HG02759 (cell line): ENCODE results near the gene PSRC1.
A peak's percentile ranks its signal among the peaks of the same experiment; 100 is the strongest.
"Not testable (repeated sequence)": the region's sequence is repeated elsewhere in the genome, so short reads cannot be mapped to it uniquely, and the experiment has no call there.

ENCODE experiments used
- ATAC-seq: cut with Tn5 transposase; IDR thresholded peaks from one replicate; pipeline ENCODE4 v1.9.1; 2021; ENCODE audit warnings: mild to moderate bottlenecking, moderate library complexity; ENCODE audit not compliant: unreplicated experiment

Gene PSRC1

DNA sequence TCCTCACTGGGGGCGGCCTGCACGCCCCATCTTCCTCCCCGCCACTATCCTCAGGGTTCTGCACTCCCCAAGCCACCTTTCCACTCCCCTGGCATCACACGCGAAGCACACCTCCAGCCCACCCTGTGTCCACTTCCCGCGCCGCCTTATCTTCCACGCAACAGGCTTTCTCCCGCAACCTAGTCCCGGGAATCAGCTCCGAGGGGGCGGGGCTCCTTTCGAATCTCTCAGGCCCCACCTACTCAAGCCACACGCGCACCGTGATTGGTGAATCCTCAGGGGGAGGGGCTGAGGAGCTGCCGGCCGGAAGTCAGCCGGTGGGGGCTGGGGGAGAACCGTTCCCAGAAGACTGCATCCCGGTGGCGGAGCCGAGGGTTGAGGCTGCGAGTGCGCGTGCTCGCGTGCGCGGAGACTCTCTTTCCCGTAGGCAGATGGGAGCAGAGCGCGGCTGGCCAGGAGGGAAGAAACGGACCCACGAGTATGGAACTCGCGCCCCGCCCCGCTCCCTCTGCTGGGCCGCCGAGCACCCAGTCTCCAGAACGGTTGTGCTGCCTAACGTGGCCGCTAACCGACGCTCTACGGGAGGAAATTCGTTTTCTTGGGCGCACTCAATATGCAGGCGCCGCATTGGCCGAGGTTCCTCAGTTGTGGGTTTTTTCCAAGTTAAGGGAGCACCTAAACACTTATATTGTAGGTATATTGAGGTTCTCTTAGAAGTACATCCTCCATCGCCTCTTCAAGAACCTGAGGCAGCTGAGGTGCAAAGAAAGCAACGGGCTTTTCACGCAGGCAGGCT, at the start of gene PSRC1:
Gene PSRC1 (minus strand): TSS at position 194 of the 796 bp plus-strand sequence.
- ATAC-seq = peak; percentile 97

DNA sequence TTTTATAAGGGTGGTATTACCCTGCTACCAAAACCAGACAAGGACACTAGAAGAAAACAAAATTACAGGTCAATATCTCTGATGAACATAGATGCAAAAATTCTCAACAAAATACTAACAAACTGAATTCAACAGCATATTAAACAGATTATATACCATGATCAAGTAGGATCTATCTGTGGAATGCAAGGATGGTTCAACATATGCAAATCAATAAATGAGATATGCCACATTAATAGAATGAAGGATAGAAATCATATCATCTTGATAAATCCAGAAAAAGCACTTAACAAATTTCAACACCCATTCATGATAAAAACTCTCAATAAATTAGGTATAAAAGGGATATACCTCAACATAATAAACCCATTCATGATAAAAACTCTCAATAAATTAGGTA, 48.2 kb upstream of the PSRC1 start:
- ATAC-seq = no peak

DNA sequence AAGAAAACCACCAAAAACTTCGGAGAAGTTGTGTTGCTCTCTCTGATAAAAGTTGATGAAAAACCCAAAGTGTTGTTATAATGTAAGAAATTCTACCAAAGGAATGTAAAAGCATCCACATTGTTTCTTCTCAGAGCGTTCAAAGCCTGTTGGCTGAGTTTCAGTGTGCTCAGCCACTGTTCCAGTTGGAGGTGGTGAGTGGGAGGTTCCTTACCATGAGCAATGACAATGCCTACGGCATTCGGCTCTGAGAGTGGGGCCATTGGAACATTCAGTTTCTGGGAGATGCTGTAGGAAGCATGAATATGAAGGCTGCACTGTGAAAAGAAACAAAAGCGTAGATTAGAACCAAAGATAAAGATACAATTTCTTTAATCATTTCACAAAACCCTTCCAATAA, 44.3 kb upstream of the PSRC1 start:
- no peak for ATAC-seq

DNA sequence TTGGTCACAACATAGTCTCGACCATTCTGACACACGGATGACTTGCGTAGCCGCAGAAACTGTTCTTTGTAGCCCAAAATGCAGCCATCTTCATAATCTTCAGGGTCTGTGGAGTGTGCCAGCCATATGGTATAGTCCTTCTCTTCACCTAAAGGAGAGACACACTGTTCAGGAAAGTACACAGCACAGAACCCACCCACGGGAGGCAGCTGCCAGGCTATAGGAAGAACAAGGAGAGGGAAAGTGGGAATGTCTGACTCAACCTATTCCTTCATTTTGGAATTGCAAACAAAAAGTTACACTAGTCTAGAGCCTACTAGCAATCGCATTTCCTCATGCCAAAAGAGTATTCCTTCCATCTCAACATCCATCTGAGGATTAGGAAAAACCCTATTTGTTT, 40.0 kb upstream of the PSRC1 start:
- ATAC-seq = no peak

DNA sequence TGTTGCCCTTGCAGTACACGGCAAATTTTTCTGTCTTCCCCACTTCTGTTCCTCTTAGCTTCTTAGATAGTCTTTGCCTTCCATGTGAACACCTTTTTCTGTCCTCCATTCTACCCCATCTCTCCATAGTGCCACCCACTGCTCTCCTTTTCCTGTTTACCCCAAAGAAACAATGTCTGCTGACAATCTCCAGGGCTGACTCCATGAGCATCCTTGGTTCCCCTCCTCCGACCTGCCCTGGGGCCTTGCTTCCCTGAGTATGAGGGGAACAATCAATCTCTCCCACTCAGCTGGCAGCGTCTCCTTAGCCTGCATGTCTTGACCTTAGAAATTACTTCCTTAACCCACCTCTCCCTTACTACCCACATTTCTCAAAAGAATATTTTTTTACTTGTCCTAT, 36.2 kb upstream of the PSRC1 start:
- ATAC-seq = no peak

DNA sequence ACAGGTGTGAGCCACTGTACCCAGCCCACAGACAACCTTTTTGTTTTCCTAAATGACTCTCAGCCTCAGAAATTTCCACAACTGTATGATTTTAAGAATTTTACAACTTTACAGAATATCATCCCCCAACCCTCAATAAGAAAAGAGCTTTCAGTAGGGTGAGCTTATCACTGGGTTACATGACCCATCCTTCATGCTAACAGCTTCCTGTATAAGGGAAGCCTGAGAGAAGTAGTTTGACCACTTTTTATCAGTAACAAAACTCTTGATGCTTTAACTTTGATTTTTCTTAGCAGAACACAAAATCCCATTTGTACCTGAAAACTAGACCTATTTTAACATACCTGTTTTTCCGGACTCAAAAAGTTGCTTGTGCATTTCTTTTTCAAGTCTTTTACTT, 33.6 kb upstream of the PSRC1 start:
- no peak for ATAC-seq

DNA sequence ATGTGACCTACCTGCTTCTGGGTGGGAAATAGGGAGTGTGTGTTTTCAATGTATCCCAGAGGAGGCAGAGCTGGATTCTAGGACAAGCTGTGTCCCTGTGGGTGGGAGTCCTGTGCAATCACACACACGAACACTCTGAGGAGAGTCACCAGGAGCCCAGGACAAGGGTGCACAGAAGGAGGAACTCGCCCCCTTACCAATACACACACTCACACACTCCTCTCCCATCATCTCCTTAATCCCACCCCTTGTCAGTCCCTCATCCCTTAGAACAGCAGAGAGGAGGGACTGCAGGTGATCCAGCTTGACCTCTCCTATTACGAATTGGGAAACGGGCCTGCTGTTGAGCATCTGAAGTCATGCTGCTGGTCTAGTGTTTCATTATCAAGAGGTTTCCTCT, 32.3 kb upstream of the PSRC1 start:
- no peak for ATAC-seq

DNA sequence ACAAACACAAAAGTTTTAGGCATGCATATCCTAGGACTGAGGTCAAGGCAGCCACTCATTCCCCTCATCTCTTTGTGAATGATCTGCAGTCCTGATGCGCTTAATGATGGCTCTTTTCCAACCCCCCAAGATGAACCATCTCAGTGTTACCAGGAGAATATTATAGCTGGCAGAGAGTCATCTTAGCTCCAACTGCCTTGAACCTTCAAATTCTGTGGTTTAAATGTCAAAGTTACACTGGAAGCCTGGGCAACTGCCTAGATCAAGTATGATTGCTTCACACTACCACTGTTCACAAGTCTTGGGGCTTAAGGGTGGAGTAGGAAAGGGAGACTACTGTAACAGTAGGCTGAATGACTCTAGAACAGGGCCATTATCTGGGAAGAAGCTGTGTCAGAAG, 31.9 kb upstream of the PSRC1 start:
- no peak for ATAC-seq

DNA sequence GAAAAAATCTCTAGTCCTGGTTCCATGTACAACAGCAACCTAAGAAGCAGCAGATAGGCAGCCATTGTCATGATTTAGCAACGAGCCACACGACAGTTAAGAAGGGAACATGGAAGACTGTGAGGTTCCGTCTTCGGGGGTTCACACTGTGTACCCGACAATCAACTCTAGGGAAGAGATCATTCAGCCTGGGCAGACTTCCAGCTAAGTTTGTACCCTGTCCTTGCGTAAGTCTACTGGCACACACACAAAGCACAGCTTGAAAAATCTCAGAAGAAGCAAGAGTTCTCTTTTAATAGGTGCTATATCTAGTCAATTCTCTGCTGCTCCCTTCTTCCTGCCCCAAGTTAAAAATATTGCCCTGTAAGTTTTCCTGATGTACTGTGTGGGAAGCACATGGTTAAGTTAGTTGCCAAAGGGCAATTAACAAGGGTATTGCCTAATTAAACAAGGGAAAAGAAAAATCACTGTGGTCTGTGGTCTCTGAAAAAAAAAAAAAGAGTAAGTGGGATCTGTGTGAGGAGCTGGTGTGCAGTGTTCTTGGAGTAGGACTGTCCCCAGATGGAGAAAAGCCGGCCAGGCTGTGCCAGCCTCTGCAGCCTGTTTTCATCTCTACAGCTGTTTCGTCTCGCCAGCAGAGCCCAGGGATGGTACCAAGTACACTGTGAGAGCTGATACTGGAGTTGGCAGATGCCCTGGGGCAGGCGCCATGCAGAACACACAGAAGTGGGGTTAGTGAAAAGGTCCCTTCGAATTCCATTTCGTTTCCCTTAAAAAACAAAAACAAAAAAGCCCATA, 30.2 kb upstream of the PSRC1 start:
- ATAC-seq = no peak

DNA sequence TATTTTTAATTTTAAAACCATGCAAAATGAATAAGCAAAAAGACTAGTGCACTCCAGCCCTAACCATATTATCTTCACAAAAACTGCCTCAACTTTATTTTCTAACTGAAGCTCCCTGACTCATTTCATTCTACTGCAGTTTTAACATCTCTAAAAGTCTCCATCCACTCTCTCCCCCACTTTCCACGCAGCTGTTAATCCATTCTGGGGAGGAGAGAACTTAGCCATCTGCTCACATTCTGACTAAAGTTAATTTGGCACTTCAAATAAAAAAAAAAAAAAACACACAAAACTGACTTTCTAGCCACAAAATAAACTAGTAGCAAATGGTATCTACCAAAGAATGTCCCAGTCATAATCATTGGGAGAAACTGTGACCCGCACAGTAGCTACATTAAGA, 29.3 kb upstream of the PSRC1 start:
- ATAC-seq = no peak

DNA sequence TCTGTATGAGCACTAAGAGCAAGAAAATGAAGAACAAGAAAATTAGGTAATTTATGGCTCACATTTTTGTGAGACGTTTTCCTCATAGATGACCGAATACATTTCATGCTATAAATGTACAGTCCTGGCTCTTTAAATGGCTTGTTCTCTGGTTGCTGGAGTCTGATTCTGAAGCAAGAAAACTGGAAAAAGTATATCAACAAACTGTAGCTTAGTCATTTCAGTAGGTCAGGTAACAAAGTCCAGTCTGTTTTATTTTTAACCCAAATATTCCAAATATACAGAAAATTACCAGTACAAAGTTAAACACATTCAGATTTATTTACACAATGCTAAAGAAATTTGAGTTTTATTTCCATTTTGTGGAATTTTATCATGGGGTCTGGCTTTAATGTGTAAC, 26.4 kb upstream of the PSRC1 start:
- no peak for ATAC-seq

DNA sequence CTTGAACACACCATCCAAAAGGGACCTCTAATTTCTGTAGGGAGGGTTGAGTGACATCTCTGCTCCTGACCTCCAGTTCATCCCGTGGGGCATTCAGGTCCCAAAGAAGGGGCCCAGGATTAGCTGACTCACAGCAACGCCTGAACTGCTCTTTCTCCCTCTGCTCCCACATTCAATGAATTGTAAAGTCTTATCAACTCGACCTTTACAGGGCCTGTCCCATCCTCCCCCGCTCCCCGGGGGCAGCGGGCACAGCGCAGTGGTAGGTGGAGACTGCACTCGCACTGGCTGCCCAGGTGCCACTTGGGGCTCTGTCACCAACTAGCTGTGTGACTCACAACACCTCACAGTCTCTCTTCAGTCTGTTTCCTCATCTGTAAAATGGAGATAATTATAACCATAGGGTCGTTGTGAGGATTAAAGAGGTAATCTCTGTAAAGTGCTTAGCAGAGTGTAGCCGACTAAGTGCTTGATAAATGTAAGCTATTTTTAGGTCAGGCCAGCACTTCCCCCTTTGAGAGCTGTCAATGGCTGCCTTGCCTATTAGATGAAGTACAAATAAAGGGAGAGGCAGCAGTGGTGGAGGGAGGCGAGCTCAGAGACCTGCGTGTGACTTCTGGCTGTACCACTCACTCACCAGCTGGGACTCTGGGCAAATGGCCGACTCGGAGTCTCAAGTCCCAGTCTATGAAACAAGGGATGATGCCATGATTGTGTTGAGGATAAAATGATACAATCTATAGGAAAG, 24.5 kb upstream of the PSRC1 start:
- ATAC-seq = no peak

DNA sequence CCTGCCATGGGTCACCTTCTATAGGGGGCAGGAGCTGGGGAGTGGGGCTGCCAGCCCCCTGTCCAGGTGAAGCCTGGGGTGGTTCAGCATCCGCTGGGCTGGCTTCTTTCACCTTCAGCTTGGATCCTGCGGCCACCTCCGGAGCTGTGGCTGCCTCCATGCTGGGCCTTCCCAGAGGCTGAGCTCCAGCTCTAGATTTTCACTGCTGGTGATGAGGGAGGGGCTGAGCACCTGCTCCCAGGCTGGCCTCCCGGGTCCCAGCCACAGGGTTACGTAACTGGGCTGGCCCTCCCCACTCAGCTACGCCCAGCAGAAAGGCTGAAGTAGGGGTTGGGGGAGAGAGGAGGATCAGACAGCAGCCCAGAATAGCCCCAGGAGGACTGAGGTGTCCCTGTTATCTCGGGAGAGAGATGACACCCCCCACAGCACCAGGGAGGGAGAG, 23.9 kb upstream of the PSRC1 start, which contains the start of gene MYBPHL:
Gene MYBPHL (minus strand): TSS at position 180 of the 442 bp plus-strand sequence. CDS start 20 bp downstream, at position 160.
- ATAC-seq = no peak

DNA sequence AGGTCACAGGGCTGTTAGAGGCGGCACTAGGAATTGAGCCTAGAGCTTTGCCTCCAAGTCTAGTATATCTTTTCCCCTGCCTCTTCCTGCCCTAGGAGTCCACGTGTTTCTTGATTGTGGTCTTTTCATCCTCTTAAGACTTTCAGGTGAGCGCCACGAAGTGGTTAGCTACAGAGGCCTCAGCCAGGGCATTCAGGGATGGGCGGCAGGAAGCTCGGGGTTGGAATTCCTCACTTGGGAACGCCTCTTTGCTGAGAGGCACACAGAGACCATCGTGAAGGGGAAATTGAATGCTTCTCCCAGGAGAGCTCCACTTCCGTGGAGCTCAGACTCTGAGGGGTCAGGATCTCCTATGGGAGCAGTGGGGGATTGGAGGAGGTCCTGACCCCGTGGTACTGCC, 23.0 kb upstream of the PSRC1 start:
- ATAC-seq = not testable (repeated sequence)

DNA sequence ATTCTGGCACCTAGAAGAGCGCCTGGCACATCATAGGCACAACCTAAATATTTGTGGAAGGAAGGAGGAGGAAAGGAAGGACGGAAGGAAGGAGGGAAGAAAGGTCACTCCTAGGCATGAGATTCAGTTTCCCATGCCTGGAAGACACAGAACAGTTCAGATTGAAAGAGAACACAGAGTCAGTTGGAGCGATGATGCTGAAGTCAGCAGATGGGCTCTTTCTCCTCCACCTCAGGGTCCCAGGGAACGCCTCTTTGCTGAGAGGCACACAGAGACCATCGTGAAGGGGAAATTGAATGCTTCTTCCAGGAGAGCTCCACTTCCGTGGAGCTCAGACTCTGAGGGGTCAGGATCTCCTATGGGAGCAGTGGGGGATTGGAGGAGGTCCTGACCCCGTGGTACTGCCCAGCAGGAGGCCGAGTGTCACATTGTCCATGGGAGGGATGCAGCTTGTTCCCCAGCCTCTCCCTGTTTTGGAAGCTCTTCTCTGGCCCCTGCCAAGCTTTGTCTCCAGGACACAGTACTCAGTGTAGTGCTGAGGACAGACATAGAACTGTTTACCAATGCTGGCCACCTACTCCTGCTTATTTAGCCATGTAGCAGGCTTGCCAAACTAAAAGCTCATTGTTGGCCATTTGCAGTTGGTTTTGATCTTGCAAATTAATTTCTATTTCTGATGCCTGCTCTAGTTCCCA, 21.4 kb upstream of the PSRC1 start:
- ATAC-seq = no peak

DNA sequence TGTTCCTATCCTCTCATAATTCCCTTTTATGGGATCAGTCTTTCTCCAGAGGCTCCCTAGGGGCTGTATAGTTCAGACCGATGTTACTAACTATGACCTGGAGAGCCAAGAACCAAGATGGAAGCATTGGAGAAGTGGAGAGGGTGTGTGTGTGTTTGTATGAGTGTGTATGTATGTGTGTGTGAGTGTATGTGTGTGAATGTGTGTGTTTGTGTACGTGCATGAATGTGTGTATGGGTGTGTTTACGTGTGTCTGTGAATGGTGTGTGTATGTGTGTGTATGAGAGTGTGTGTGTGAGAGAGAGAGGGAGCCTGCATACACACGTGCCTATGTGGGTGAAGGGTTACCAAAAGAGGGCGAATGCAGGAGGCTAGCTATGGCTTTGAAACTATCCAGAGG, 18.9 kb upstream of the PSRC1 start:
- no peak for ATAC-seq

DNA sequence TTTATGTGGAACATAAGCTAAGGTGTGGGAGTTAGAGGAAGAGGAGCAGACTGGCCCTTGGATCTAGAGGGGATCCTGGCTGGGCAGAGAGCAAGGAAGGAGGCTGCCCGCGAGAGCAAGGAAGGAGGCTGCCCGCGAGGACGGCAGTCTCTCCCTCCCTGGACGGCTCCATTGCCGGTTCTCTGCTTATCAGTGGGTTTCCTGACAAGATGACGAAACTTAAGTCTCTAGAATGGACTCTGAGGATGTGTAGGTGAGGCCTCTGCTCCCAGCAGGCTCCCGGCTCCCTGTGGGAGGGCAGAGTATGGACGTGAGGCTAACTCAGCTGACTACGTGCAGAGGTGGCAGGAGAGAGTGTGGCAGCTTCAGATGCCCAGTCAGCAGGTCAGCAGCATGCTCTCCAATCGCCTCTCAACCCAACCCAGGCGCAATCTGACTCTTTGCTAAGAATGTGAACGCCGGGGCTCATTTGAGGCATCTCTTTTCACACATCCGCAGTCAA, 17.8 kb upstream of the PSRC1 start:
- ATAC-seq = no peak

DNA sequence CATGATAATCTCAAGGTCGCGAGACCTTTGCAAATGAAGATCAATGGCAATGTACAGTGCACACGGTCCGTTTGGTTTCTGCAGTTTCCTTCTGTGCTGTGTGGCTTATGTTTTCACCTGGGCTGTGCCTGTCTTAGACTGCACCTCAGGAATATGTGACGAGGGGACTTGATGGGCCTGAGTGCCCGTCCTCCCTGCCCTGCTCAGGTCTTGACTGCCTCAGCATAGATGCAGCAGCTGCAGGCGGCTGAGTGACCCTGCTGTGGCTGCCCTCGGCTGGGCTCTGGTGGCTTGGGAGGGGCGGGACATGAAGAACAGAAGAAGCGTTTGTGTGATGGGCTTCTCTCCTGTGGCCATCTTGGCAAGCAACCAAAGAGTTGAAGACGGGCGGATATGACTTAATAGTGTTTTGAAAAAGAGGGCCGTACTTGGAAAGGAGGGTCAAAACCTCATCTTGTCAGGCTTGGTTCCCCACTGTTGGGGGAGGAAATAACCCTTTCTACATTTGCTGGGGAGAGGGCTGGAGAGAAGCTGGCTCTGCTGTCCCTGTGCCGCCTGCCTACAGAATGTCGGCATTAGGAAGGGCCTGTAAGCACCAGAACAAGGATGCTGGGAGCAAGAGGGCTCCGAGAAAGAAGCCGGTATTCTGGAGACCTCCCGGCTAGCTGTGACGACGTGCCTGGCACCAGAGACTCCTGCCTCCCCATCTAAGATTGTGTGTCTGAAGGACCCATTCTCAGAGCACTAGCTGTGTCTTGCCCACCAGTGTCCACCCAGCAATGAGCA, 16.8 kb upstream of the PSRC1 start:
- no peak for ATAC-seq

DNA sequence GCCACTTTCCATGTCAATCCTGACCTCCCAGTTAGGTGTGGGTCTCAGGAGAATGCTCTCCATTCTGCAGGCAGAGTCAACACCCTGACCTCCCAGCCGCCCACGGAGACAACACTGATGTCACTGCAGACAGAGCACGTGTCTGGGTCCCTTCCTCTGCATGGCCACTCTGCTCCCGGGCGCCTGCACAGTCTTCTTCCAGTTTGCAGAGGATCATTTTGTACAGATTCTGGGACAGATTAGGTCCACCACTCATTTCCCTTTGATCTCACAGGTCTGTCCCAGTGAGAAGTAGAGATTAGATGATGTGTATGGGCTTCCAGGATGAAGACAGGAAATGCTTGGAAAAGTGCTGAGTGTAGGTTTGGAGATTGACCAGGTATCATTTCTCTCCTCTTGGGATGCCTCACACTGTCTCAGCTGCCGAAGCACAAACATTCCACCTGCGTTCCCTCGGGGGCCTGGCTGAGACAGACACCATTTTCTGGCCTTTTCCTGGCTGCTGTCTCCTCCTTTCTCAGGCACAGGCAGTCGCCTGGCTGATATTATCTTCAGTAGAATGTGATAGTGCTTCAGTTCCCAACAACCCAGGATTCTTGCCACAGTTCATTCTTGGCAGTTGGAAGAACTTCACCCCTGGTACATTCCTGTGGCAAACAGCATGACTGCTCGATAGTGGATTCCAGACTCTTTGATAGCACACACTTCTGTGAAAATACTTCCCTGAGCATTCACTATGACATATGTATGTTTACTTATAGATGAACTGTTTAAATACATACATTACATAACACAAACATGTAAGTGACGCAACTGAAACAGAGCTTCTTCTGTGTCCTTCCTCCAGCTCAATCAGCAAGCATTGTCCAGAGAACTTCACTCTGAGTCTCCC, 16.0 kb upstream of the PSRC1 start:
- ATAC-seq = no peak
